Muscle of back (tissue), 11 donors: ENCODE data around the gene RNLS. TPM values are rescaled to one million over a fixed set of nuclear protein-coding genes. Genes with fewer than 3 reads are reported as not detected.

ENCODE experiments used
- DNase-seq, 3 donors: peaks; one replicate each; pipeline versions ENCODE4 v3.0.0 to v3.0.0-alpha.2; 2013
- polyA plus RNA-seq, 10 donors: library from polyadenylated mRNA; unstranded; fragments of 120-200 nt; gene quantifications; one replicate each; pipeline ENCODE4 v1.2.1, GENCODE V29; 2013; ENCODE audit not compliant: insufficient read length in 10 of 10

RNLS gene
- polyA plus RNA-seq, 10 donors, result 2.1 to 4.1 (median 3.2) TPM

DNA sequence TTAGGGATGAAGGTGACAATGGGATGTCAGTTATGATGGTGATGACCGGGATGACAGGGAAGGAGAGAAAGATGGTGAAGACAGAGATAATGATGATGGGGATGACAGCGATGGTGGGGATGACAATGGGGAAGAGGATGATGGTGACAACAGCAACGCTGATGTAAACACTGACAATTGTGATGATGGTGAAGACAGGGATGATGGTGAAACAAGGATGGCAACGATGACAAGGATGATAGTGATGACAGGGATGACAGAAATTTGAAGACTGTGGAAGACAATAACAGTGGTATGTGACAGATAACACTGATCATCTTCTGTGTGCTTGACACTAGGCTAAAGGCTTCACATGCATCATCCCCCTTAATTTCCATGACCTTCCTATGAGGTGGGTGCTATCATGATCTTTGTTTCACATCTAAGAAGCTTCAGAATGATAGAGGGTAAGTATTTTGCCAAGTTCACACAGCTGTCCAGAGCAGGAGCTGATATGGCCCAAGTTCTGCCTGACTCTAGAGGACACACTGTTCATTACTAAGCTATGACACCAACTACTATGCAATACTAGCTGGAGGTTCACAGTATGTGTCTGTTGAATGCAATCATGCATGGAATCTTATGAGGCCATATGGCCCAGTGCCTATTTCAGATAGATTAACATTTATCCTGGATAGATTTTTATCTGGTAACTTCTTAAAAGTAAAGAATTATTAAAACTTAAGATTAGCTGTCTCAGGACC is 105.6 kb downstream of the RNLS start:
- no peak for DNase-seq

DNA sequence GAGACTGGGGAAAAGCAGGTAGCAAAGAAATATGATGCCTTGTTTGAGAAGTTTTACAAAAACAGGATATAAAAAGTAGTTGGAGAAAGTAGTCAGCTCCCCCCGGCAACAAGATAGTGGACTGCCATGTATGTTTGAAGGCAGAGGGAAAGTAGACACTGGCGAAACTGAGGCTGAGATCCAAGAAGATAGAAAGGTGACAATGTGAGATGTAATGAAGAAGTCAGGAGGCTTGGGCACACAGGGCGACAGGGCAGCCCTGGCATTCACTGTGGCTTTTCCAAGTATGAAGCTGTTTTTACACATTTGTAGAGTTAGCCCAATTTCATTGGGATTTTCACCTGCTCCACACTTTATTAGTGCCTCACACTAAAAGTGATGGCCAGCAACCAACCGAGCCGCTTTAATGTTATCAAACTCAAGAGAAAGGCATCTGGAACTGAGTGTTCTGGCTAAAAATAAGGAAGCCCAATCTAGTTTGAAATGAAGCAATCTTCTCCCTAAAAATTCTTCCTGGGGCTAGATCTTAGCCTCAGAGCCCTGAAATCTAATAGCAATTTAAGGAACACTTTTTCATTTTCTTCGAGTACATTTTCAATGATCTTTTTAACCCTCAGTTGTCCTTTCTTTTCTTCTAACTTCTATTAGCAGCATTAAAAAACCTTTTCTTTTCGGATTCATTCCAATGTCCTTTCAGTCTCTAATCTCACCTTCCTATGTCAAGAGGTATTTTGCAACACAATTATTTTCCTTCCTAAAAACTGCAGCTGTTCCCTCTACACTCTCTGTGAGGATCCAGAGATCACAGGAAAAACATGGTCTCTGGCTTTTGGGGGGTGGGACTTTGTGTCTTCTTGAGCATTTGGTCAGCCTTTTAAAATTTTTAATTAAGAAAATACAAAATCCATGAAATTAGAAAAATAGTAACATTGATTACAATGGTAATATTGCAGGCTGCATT is 108.0 kb downstream of the RNLS start:
- DNase-seq, result no peak

DNA sequence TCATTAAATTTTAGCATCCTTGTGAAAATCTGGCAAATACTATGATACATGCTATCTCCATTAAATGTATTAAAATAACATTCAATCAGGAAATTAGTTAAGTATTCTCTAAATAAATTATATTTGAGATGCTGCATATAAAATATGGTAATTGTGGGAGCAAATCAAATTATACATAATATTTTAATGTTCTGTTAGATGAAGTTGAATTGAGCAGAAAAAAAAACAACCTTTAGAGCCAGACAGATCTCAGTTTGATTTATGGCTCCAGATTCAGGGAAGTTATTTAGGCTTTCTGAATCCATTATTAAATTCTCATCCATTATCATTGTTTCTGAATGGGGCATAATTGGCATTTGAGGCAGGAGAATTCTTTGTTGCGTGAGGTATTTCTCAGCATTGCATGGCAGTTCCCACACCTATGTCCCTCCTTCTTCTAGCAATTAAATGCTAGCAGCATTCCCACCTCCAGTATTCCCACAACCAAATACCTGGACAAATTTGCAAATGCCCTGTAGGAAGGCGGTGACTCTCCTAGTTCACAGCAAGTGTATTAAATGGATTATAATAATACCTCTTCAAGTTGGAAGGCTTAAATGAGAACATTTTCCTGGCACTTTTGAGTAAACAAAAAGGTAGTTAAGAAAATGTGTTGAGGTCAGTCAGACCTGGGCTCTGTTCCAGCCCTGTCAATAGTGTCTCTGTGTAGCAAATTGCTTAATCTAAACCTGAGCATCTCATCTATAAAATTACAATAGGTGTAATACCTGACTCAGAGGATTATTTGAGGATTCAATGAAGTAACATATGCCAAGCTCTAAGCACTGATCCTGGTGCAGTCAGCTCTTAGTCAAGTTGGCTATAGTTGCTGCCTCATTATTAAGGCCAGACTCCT is 108.9 kb downstream of the RNLS start:
- no peak for DNase-seq

DNA sequence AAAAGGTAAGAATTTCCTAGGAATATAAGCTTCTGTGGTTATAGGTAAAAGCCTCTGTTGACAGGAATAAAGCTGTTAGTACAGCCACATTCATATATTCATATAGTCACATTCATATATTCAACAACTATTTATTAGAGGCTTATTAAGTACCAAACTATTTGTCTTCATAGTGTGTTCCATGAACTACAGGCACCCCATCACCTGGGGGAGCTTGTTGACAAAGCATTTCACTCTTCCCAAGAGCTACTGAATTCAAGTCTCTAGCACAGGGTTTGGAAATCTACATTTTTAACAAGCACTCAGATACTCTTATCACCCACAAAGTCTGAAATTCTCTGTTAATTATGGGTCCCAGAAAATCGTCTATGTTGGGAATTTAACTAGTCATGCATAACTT is 110.6 kb downstream of the RNLS start:
- DNase-seq, result no peak

DNA sequence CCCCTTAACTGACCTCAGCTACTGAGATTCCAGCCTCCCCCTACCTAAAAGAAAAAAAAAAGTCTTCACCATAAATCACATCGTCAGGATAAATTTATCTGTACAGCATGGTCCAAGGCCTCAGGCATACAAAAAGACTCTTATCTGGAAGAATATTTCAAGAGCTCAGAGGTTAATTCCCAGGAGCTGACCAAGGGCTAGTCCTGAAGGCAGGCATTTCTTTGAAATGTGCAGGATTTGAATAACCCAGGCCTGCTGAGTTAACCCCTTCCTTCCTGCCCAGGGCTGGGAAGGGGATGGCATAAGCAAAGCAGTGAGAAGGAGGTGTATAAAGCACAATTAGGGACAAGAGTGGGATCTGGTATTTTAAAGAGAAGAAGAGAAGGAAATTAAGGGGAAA is 111.2 kb downstream of the RNLS start:
- no peak for DNase-seq

DNA sequence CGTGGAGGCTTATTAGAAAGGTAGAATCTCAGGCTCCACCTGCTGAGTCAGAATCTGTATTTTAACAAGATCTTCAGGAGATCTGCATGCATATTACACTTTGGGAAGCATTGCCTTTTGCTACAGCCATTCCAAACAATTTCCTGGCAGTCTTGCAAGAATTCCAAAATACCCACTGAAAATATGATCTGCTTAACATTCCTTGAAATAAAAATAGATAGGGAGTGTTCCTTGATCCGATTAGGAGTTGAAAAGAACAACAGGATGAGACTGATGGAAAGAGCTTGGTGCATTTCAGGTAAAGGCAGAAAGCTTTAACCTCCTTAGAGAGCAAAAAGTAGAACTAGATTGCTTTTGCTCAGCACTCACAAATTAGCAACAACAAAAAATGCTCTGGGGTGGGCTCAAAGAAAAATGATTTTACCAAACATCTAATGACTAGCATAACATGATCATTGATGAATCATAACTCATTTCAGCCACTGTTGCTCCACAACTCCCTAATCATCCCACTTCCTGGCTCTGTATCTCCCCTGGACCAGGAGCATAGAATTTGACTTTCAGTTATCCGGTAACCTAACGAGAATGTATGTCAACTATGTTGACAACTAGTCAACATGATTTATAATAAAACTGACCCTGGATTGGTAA is 115.2 kb downstream of the RNLS start:
- no peak for DNase-seq

DNA sequence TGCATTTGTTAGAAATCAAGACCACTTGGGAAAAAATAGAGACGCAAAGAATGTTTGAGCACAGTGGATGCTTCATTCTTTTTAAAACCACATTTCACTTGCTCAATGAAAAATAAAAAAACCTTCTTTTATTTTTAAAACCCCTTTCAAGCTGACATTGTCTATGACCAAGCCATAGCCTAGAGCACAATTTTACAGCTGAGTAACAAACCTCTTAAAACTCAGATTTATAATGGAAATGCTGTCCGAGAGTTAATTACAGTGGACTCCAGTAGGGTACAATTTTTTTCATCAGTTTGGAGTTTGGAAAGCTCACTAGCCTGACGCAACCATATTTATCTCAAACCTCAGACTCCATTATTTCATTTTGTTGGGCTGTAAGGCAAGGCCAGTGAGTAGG is 116.3 kb downstream of the RNLS start:
- DNase-seq, result no peak

DNA sequence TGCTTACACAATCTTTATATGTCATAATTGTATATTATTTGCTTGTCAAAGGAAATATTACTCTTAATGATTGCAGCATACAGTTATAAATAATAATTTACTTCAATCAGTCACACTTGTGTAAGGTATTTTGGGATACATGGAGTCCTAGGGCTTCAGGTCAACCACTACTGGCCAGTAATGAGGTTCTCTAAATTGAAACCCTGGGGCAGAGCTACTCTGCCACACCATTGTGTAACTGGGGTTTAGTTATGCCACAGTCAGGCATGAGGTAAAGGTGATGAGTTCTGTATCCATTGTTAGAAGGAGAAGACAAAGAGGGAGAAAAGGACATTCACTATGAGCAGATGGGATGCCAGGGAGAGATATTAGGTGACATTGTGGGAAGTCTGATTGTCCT is 117.4 kb downstream of the RNLS start:
- DNase-seq, result no peak

DNA sequence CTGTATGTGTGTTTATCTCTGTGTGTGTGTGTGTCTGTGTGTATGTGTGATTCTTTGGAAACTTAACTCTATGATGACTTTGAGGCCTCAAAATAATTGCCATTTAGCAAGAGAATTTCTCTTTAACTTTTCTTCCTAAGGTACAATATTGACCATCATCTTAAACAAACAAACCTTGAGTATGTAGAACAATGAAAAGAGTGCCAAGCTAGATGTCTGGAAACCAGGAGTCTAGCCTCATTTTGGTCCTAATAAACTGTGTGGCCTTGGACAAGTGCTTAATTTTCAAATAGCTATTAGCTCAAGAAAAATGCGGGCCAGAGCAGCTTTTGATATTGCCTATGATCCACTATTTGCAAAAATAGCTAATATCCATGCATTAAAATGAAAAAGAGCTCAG is 119.3 kb downstream of the RNLS start:
- DNase-seq, result no peak

DNA sequence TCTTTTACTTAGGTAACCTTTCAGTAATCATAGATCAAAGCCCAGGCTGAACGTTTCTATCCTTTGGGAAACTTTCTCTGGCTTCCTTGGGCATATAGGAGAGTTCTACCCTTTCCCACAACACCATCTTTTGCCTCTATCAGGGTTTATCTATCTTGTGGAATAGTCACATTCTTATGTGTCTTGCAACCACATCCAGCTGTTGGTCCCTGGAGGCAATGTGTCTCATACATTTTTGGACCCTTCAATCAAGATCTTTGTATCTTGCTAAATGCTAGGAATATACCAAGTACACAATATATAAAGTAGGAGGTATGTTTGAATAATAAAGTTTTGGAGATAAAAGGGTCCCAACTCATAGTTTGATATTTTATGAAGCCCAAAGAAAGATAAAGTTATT is 121.7 kb downstream of the RNLS start:
- DNase-seq, result no peak

DNA sequence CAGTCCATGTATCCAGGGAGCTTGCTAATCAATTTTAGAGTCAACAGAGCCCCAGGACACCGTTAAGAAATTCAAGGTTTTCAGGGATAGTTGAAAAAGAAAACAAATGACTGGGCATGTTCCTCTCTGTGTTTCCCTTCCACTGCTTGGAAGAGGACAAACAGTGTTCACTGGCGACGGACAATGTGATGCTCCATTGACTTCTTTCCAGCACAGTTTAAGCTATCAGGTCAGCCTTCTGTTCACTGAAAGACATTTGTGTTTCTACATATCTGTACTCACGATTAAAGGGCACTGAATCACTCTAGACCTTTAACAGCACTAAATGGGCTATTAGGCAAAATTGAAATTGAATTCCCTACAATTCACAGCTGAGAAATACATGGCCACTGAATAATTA is 123.6 kb downstream of the RNLS start:
- no peak for DNase-seq

DNA sequence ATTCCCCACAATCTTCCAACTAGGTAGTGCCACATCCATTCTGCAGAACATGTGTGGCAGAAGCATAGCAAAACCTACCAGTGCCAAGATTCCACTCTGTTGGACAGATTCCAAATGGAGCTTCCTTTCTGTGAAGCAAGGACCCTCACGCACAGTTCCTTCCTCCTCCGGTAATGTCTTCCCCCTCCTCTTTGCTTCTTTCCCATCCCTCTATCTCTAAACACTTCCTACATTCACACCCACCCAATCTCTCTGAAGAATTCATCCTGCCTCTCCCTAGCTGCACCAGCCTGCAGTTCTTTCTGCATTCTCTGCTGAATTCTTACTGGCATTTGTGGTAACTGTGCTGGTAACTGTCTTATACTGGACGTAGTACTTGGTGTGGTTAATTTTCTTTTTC is 124.9 kb downstream of the RNLS start:
- no peak for DNase-seq

DNA sequence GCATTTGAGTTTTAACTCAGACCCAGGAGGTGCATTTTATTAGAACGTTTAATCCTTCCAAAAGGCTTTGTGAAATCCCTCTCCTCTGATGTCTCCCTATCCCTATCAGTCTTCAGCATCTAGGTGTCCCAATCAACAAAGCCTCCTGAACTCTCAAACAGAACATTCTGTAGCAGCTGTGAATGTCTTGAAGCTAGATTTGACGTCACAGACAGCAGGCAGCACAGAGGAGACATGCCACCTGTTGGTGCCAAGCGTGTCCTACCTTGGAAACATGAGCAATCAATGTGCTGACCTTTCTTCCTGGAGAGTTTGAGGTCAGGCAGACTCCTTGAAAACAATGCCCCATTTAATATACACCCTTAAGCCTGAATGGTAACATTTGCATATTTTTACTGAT is 125.5 kb downstream of the RNLS start:
- DNase-seq, result no peak

DNA sequence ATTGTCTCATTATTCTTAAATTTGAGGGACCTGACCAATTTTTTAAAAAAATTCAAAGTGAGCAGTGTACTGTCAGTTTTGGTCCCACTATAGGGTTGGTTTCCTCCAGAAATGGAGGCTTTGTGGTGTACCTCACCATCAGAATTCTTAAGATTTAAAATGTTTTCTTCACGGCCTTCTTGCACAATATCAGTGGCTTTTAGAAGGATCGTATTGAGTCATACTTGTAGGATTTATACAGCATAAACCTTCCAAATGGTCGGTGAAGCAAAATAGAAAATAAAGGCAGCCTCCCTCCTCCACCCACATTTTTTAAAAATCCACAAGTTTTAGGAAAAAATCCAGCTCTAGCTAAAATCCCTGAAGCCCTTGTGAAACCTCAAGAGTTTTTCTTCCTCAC is 126.4 kb downstream of the RNLS start:
- peak in 1 of 3 donors; percentile 9 for DNase-seq

DNA sequence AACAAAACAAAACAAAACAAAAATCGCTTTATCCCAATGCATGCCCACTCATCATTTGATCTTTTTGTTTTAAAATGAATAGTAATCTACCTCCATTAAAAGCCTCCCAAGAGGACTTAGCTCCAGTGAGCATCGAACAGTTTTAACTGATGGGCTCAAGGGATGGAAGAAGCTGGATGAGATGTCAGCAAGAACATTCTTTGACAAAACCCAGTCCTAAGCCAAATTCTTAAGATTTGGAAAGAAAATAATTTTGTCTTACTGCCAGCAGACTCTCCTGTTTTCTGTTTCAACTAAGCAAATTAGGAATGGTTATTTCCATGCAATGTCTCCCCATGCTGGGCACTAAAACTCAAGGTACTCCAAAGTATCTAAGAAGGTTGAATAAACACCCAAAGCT is 127.3 kb downstream of the RNLS start:
- DNase-seq, result peak in 1 of 3 donors; percentile 31

DNA sequence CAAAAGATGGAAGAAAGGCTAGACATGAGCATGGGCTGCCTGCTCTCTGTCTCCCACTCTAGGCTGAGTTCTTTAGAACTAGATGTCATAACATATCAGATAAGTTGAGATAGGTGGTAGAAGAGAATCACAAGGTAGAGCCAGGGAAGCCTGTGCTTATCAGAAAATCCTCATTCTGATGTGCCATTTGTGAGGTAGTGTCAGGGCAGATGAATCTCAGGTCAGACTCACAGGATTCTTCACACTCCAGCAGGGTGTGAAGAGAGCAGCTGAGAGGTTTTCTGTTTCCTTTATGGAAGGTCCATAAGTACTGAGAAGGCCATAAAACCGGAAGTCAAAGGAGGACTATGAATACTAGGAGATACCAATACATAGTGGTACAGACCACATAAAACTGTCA is 132.9 kb downstream of the RNLS start:
- DNase-seq, result no peak

DNA sequence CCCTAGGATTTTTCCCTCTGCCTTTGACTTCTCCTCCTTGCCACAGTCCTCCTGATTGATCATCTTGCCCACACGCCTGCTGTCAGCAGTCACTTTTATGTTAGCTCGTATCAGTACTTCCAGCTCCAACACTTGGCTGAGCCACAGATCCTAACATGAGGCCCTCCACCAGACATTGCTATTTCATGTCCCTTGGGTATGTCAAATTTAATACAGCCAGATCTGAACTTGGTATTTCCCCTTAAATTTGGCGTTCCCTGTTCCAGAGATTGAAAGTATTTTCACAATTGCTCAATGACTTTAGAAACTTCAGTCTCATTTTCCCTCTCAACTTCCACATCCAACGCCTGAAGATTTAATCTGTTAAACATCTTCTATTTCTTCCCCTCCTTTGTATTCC is 140.4 kb downstream of the RNLS start:
- DNase-seq, result no peak

DNA sequence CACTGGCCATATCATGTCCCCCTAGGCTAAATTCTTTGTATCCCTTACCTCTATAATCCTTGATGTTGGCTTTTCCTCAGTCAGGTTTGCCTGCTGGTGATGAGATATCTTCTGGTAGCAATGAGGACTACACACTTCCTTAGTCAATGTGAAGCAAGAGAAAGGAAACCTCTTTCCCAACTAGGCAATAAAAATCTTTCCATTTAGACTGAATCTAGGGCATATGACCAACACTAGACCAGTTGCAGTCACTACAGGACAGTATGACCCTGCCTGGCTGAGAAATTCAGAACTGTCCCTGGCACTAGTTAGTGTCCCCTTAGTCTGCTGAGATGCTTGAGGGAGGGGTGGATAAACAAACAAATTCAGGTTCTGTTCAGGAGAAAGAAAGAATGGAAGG is 142.6 kb downstream of the RNLS start:
- DNase-seq, result no peak

DNA sequence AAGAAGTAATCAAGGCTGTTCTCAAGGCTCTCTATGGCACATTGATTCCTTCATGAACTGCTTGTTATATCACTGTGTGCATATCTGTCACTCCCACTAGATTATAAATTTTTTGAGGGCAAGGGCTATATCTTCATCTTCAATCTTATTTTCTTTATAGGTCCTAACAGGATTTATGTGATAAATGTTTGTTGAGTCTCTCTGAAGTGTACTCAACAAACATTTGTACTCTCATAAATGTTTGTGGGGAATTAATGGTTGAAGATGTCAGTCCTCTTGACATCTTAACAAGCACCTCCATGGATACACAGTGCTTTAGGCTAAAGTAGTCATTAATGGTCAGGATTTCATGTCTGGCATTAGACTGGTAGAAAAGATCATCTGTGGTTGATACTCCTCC is 143.2 kb downstream of the RNLS start:
- no peak for DNase-seq

DNA sequence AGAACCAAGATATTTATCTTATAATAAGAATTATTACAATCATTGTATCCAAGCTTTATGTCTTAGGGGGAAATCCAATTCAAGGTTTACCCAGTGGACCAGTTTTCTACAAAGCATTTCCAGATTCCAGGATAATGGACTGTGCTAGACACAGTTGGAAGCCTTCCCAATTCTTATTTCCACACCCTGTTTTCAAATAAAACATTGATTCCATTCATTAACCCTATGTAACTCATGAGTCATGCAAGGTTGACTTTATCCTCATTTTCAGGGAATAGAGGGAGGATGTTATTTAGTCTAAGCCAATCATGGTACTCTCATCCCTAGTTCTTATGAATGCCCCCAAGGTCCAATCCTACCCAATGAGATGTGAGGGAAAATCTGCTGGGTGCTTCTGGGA is 145.7 kb downstream of the RNLS start:
- no peak for DNase-seq

DNA sequence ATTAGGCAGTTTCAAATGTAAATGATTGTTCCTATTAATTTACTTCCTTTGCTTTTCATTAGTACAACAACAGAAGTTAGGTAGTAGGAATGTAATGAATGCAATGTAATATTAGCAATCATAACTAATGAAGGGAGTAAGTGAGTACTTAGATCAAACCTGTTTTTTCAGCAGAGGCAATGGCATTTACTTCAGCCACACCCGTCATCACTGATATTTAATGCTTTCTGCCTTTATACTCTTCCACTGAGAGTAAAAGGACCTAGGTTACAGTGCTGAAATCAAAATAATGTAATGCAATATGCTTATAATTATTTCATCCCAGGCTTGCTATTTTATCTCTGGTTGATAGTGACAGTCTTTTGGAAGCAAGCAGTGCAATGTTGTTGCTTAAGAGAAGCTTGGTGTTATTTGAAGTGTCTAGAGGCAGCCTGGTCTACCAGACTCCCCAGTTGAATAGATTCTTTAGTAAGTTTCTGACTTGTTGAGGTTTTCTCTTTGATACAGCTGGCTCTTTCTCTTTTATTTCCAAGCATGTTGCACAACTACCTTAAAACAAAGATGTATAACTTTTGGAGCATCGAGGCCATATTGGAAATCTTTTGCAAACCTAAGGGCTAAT is 149.4 kb downstream of the RNLS start:
- DNase-seq, result no peak
